Spleen (tissue), 7 donors: ENCODE measurements around the gene CYP2D6.

Experiments
- CTCF ChIP-seq, 11 experiments: fragments of 200-600 bp in 7 of 11; fragments of 450-650 bp in 4 of 11; sonication (generic) in 4 of 11; IDR thresholded peaks in 8 of 11; conservative IDR thresholded peaks in 3 of 11; 1 replicate in 7 of 11; 2 replicates in 4 of 11; pipeline versions ENCODE4 v1.4.0 to v1.8.0; 2016 to 2021; ENCODE audit warnings: antibody characterized with exemption in 11 of 11, inconsistent platforms in 4 of 11, mild to moderate bottlenecking in 1 of 11
- POLR2A ChIP-seq, 3 donors: fragments of 450-650 bp; IDR thresholded peaks; one replicate each; pipeline ENCODE4 v1.5.1; 2017; ENCODE audit warnings: antibody characterized with exemption in 3 of 3, mild to moderate bottlenecking in 1 of 3
- POLR2AphosphoS5 ChIP-seq, 3 donors: sonication (generic); formaldehyde crosslinking; IDR thresholded peaks; one replicate each; pipeline ENCODE4 v1.5.1; 2017; ENCODE audit warnings: antibody characterized with exemption in 3 of 3
- donor health status: DM: no; HTN: no; CAD: no; lungs with moderate emphysema.
- donor health status: DM: no; HTN: no; CAD: no.
- donor health status: DM: no; HTN: no; CAD: no.

GRCh38 chr22:42174062-42174461 is 43.5 kb upstream of the CYP2D6 start:
- TF ChIP-seq CTCF (IDR thresholded peaks at IDR 0.05 in 8 of 11, conservative IDR thresholded peaks at IDR 0.05 in 3 of 11), result no peak
- TF ChIP-seq POLR2A (IDR thresholded peaks at IDR 0.05), result no peak
- no peak for TF ChIP-seq POLR2AphosphoS5 (IDR thresholded peaks at IDR 0.05)
